ENCODE results near the gene ACAN. TPM values are rescaled to one million over a fixed set of nuclear protein-coding genes. Genes with fewer than 3 reads are reported as not detected.

Gene ACAN
- polyA plus RNA-seq, 1 of the 3 experiments (the other 2 are of a cell fraction): not detected

- Histone ChIP-seq H3K27ac (ENCODE audit: low read depth in 2 of 2, low read length in 1 of 2) (no peak overlapping the region), H3F3A (replicated peaks; ENCODE audit: insufficient read depth) (no peaks in the 10 kb centered on the region), H3K9me2 (no peaks in the 10 kb centered on the region), H2AFZ (ENCODE audit: low read depth) (no peak overlapping the region), H3K4me1 (ENCODE audit: control insufficient read depth in 1 of 2, insufficient read depth in 2 of 2, low read depth in 1 of 2, low read length in 1 of 2) (no peaks in the 10 kb centered on the region), H3K27me3 (ENCODE audit: insufficient read depth) (no peaks in the 10 kb centered on the region; the same call in 1 of the 2 replicates), H3K36me3 (replicated peaks in 1 of 2; ENCODE audit: control insufficient read depth in 1 of 2, insufficient read depth in 2 of 2, low read length in 1 of 2) (no peaks in the 10 kb centered on the region), H4K20me1 (ENCODE audit: insufficient read depth) (no peaks in the 10 kb centered on the region), H3K4me2 (no peak overlapping the region), H3K9me3 (no peaks in the 10 kb centered on the region), H3K4me3 (ENCODE audit: low read depth in 2 of 2, low read length in 1 of 2) (no peak overlapping the region), H3K9ac (no peak overlapping the region), H3K79me2 (ENCODE audit: insufficient read depth) (no peaks in the 10 kb centered on the region)
- DNase-seq: no peak
- ChIA-PET CTCF (interaction anchor here (0.6 kb wide), 1 partner anchor 137 kb away, joined by 3 read pairs; no protein-coding TSS in a partner anchor), POLR2A (no interaction called here)
- no peak for TF ChIP-seq NRF1 (IDR thresholded peaks at IDR 0.05; ENCODE audit: low read depth, low read length)
- no peak for TF ChIP-seq FOXM1 (IDR thresholded peaks at IDR 0.05; ENCODE audit: low read depth)
- no peak for TF ChIP-seq TCF12 (IDR thresholded peaks at IDR 0.05)
- no peak for TF ChIP-seq NFIC (IDR thresholded peaks at IDR 0.05; ENCODE audit: borderline replicate concordance)
- TF ChIP-seq RAD21 (IDR thresholded peaks at IDR 0.05; ENCODE audit: low read length): no peak
- no peak for TF ChIP-seq IRF3 (IDR thresholded peaks at IDR 0.05; ENCODE audit: low read depth, low read length)
- TF ChIP-seq GATA2 (CRISPR knock-in tag; IDR thresholded peaks at IDR 0.05): no peak
- no peak for TF ChIP-seq GABPA (IDR thresholded peaks at IDR 0.05; ENCODE audit: low read depth)
- TF ChIP-seq TAF1 (IDR thresholded peaks at IDR 0.05; ENCODE audit: borderline replicate concordance, low read depth, low read length): no peak
- TF ChIP-seq RXRA (IDR thresholded peaks at IDR 0.05; ENCODE audit: borderline replicate concordance, low read depth): no peak
- 8% methylated on average over 2 of the region's 2 CpGs for WGBS (ENCODE audit: low lambda C conversion rate)
These were observed 38.0 kb upstream of the ACAN start for GRCh38 chr15:88765212-88765611.

- POLR2A ChIA-PET: no interaction called here
- Histone ChIP-seq H3K4me2 (no peak overlapping the region), H3K36me3 (replicated peaks in 1 of 2; ENCODE audit: control insufficient read depth in 1 of 2, insufficient read depth in 2 of 2, low read length in 1 of 2) (no peaks in the 10 kb centered on the region)
These were observed 33.9 kb upstream of the ACAN start for GRCh38 chr15:88769161-88769971.

More at GRCh38 chr15:88769161-88769971, 33.9 kb upstream of the ACAN start:
- no peaks in the 10 kb centered on the region for H3K9me2 ChIP-seq
- H3K9ac ChIP-seq: no peak overlapping the region
- no peaks in the 10 kb centered on the region for H3K79me2 ChIP-seq (ENCODE audit: insufficient read depth)
- peak; percentile 44 for DNase-seq
- no peak overlapping the region for H3K27ac ChIP-seq (ENCODE audit: low read depth in 2 of 2, low read length in 1 of 2)
- no peak overlapping the region for H2AFZ ChIP-seq (ENCODE audit: low read depth)
- WGBS (ENCODE audit: low lambda C conversion rate): 26% methylated on average over 26 of the region's 38 CpGs
- H4K20me1 ChIP-seq (ENCODE audit: insufficient read depth): no peaks in the 10 kb centered on the region
- H3F3A ChIP-seq (replicated peaks; ENCODE audit: insufficient read depth): no peaks in the 10 kb centered on the region
- H3K4me3 ChIP-seq (ENCODE audit: low read depth in 2 of 2, low read length in 1 of 2): no peak overlapping the region
- H3K9me3 ChIP-seq: no peaks in the 10 kb centered on the region
- no peaks in the 10 kb centered on the region for H3K27me3 ChIP-seq (ENCODE audit: insufficient read depth)
- no peaks in the 10 kb centered on the region for H3K4me1 ChIP-seq (ENCODE audit: control insufficient read depth in 1 of 2, insufficient read depth in 2 of 2, low read depth in 1 of 2, low read length in 1 of 2)
- no peak for TF ChIP-seq ELF1 (IDR thresholded peaks at IDR 0.05)
- TF ChIP-seq CTCF (IDR thresholded peaks at IDR 0.05): no peak
- TF ChIP-seq EZH2phosphoT487 (IDR thresholded peaks at IDR 0.05; ENCODE audit: borderline replicate concordance, low read depth): no peak
- TF ChIP-seq USF1 (IDR thresholded peaks at IDR 0.05; ENCODE audit: borderline replicate concordance, low read depth): no peak
- TF ChIP-seq FOXJ3 (CRISPR knock-in tag; IDR thresholded peaks at IDR 0.05): no peak
- TF ChIP-seq FOSL2 (IDR thresholded peaks at IDR 0.05; ENCODE audit: borderline replicate concordance, low read depth): no peak
- TF ChIP-seq TEAD4 (IDR thresholded peaks at IDR 0.05; ENCODE audit: borderline replicate concordance, insufficient read depth): no peak
- no peak for TF ChIP-seq IRF3 (IDR thresholded peaks at IDR 0.05; ENCODE audit: low read depth, low read length)
- CTCF ChIA-PET: interaction anchor here (1.2 kb wide), 1 partner anchor 14 kb away, joined by 3 read pairs; no protein-coding TSS in a partner anchor

Data from SK-N-SH (cell line).